ENCODE measurements around the gene TSN. TPM values are rescaled to one million over a fixed set of nuclear protein-coding genes. Genes with fewer than 3 reads are reported as not detected.
"Not testable (repeated sequence)": the region's sequence is repeated elsewhere in the genome, so short reads cannot be mapped to it uniquely, and the experiment has no call there.

The TSN gene
- polyA plus RNA-seq, 1 donor (not counting 4 experiments of a cell fraction or from before 2014, with no cell fraction given): 78.4 TPM

DNA sequence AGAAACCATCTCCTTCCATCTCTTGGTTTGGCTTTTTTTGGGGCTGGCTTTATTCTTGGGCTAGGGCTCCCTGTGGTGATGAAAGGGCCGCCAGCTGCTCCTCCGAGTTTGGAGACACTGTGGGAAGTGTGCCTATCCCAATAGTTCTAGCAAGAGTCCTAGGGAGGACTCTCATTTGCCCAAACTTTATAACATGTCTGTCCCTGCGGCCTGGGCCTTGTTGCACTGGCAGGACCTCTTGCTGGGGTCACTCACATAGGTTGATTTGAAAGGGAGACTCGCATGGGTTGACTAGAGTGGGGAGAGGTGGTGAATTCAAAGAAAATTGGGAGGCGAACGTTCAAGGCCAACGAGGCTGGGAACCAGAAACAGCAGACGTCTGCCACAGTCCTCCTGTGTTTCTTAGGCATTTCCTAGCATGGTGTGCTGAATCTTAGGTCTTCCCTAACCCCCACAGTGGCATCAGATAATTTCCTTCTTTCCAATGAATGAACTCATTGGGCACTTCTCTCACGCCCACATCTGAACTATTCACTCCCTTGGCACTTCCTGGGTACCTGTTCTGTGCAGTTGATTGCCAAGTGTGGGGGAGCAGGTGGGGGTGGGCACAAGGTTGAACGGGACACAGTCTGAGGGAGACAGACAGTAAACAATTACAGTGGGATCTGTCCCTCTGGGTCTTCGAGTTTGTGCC is 45.5 kb upstream of the TSN start:
- Histone ChIP-seq H3K36me3 (ENCODE audit: control insufficient read depth in 2 of 2, extremely low read depth in 1 of 2, insufficient read depth in 2 of 2, low read length in 2 of 2) (no peaks in the 10 kb centered on the region), H2AFZ (ENCODE audit: control insufficient read depth, low read length) (no peak overlapping the region), H3K9me3 (ENCODE audit: control insufficient read depth, low read depth, low read length) (no peaks in the 10 kb centered on the region), H3K9me1 (ENCODE audit: control insufficient read depth, extremely low read depth, insufficient read depth, low read length) (no peaks in the 10 kb centered on the region), H3K9ac (ENCODE audit: control insufficient read depth, extremely low read depth, insufficient read depth, low read length) (no peak overlapping the region), H3K79me2 (ENCODE audit: control insufficient read depth, insufficient read depth, low read length) (no peaks in the 10 kb centered on the region), H3K4me3 (ENCODE audit: control insufficient read depth in 2 of 3, extremely low read depth in 1 of 3, insufficient read depth in 2 of 3, low read depth in 1 of 3, low read length in 3 of 3) (no peak overlapping the region), H4K20me1 (ENCODE audit: control insufficient read depth, extremely low read depth, insufficient read depth, low read length) (no peaks in the 10 kb centered on the region), H3K27ac (ENCODE audit: control insufficient read depth, insufficient read depth, low read length) (no peak overlapping the region), H3K27me3 (ENCODE audit: control insufficient read depth, extremely low read depth, insufficient read depth, low read length) (no peaks in the 10 kb centered on the region), H3K4me2 (ENCODE audit: control insufficient read depth, extremely low read depth, insufficient read depth, low read depth, low read length) (peak overlapping the region; percentile 14), H3K4me1 (ENCODE audit: control insufficient read depth, extremely low read depth, insufficient read depth, low read length) (peaks cover 14% of the 10 kb centered on the region)
- dilution Hi-C loops (cut with MboI; ENCODE audit: extremely low pct_ligation_motif_present, low sequenced_read_pairs): no loop called here
- DNase-seq (ENCODE audit: low read depth, low spot score) (no peak), FAIRE-seq (no peak)
- no peak for TF ChIP-seq EZH2 (IDR thresholded peaks at IDR 0.05; ENCODE audit: low read length)
- TF ChIP-seq, protein P1, sequence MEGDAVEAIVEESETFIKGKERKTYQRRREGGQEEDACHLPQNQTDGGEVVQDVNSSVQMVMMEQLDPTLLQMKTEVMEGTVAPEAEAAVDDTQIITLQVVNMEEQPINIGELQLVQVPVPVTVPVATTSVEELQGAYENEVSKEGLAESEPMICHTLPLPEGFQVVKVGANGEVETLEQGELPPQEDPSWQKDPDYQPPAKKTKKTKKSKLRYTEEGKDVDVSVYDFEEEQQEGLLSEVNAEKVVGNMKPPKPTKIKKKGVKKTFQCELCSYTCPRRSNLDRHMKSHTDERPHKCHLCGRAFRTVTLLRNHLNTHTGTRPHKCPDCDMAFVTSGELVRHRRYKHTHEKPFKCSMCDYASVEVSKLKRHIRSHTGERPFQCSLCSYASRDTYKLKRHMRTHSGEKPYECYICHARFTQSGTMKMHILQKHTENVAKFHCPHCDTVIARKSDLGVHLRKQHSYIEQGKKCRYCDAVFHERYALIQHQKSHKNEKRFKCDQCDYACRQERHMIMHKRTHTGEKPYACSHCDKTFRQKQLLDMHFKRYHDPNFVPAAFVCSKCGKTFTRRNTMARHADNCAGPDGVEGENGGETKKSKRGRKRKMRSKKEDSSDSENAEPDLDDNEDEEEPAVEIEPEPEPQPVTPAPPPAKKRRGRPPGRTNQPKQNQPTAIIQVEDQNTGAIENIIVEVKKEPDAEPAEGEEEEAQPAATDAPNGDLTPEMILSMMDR (optimal IDR thresholded peaks at IDR 0.05 in 1 of 3, IDR thresholded peaks at IDR 0.05 in 1 of 3, conservative IDR thresholded peaks at IDR 0.05 in 1 of 3; ENCODE audit: extremely low read depth in 1 of 3, insufficient read depth in 2 of 3, low read length in 3 of 3): no peak

DNA sequence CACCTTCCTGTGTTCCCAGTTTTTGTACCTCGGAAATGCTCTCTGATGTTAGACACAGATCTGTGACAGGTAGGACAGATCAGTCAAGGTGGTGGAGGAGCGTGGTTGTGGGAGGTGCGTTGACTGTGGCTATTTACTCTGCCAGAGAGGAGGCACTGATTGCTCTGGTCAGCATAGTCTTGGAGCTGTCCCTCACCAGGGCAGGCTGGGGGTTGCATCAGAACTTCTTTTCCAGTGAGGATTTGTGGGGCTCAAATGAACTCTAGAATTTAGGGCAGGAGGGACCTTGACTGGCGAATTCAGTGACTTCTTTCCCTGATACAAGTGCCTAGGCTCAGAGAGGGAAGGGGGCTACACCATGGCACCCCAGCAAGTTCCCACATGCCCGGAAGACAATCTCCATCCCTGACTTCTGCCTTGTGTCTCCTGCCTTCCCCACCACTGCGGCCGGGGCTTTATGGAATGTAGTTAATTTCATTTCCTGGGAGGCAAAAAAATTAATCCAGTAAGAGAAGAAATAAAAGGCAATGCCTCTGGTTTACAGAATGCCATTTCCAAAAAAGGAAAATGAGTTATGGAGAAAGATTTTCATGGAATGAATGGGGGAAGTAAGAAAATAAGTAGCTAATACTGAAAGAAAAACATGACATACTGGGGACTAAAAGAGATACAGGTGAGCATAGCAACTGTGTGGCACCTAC is 44.8 kb upstream of the TSN start:
- peaks cover 14% of the 10 kb centered on the region for H3K4me1 ChIP-seq (ENCODE audit: control insufficient read depth, extremely low read depth, insufficient read depth, low read length)
- H3K27ac ChIP-seq (ENCODE audit: control insufficient read depth, insufficient read depth, low read length): no peak overlapping the region
- no peak overlapping the region for H3K4me3 ChIP-seq (ENCODE audit: control insufficient read depth in 2 of 3, extremely low read depth in 1 of 3, insufficient read depth in 2 of 3, low read depth in 1 of 3, low read length in 3 of 3)
- H3K9ac ChIP-seq (ENCODE audit: control insufficient read depth, extremely low read depth, insufficient read depth, low read length): no peak overlapping the region
- dilution Hi-C loops (cut with MboI; ENCODE audit: extremely low pct_ligation_motif_present, low sequenced_read_pairs): no loop called here
- no peaks in the 10 kb centered on the region for H3K27me3 ChIP-seq (ENCODE audit: control insufficient read depth, extremely low read depth, insufficient read depth, low read length)
- H3K4me2 ChIP-seq (ENCODE audit: control insufficient read depth, extremely low read depth, insufficient read depth, low read depth, low read length): peak overlapping the region; percentile 14
- no peaks in the 10 kb centered on the region for H3K36me3 ChIP-seq (ENCODE audit: control insufficient read depth in 2 of 2, extremely low read depth in 1 of 2, insufficient read depth in 2 of 2, low read length in 2 of 2)
- no peaks in the 10 kb centered on the region for H3K9me1 ChIP-seq (ENCODE audit: control insufficient read depth, extremely low read depth, insufficient read depth, low read length)
- no peaks in the 10 kb centered on the region for H3K79me2 ChIP-seq (ENCODE audit: control insufficient read depth, insufficient read depth, low read length)
- DNase-seq (ENCODE audit: low read depth, low spot score) (no peak), FAIRE-seq (no peak)
- H4K20me1 ChIP-seq (ENCODE audit: control insufficient read depth, extremely low read depth, insufficient read depth, low read length): no peaks in the 10 kb centered on the region
- H2AFZ ChIP-seq (ENCODE audit: control insufficient read depth, low read length): no peak overlapping the region
- no peaks in the 10 kb centered on the region for H3K9me3 ChIP-seq (ENCODE audit: control insufficient read depth, low read depth, low read length)
- TF ChIP-seq, protein P1 (optimal IDR thresholded peaks at IDR 0.05 in 1 of 3, IDR thresholded peaks at IDR 0.05 in 1 of 3, conservative IDR thresholded peaks at IDR 0.05 in 1 of 3; ENCODE audit: extremely low read depth in 1 of 3, insufficient read depth in 2 of 3, low read length in 3 of 3): no peak
- TF ChIP-seq EZH2 (IDR thresholded peaks at IDR 0.05; ENCODE audit: low read length): no peak

DNA sequence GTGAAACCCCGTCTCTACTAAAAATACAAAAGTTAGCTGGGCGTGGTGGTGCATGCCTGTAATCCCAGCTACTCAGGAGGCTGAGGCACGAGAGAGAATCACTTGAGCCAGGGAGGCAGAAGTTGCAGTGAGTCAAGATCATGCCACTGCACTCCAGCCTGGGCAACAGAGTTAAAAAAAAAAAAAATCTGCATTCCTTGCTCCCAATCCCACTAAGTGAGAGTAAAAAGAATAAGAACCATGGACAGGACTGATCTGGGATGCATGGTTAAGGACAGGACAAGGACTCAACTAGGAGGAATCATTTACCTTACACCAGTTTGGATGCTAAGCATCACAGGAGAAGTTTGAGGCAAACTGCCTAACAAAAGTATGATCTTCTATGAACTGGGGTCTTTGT is 44.0 kb upstream of the TSN start:
- H3K4me2 ChIP-seq (ENCODE audit: control insufficient read depth, extremely low read depth, insufficient read depth, low read depth, low read length); H3K9me3 ChIP-seq (ENCODE audit: control insufficient read depth, low read depth, low read length); DNase-seq (ENCODE audit: low read depth, low spot score); H4K20me1 ChIP-seq (ENCODE audit: control insufficient read depth, extremely low read depth, insufficient read depth, low read length); dilution Hi-C loops (cut with MboI; ENCODE audit: extremely low pct_ligation_motif_present, low sequenced_read_pairs); H3K9ac ChIP-seq (ENCODE audit: control insufficient read depth, extremely low read depth, insufficient read depth, low read length); H3K79me2 ChIP-seq (ENCODE audit: control insufficient read depth, insufficient read depth, low read length); FAIRE-seq; H2AFZ ChIP-seq (ENCODE audit: control insufficient read depth, low read length); H3K27ac ChIP-seq (ENCODE audit: control insufficient read depth, insufficient read depth, low read length); H3K36me3 ChIP-seq (ENCODE audit: control insufficient read depth in 2 of 2, extremely low read depth in 1 of 2, insufficient read depth in 2 of 2, low read length in 2 of 2); H3K27me3 ChIP-seq (ENCODE audit: control insufficient read depth, extremely low read depth, insufficient read depth, low read length); H3K4me3 ChIP-seq (ENCODE audit: control insufficient read depth in 2 of 3, extremely low read depth in 1 of 3, insufficient read depth in 2 of 3, low read depth in 1 of 3, low read length in 3 of 3); H3K9me1 ChIP-seq (ENCODE audit: control insufficient read depth, extremely low read depth, insufficient read depth, low read length): not testable (repeated sequence)
- peaks cover 14% of the 10 kb centered on the region for H3K4me1 ChIP-seq (ENCODE audit: control insufficient read depth, extremely low read depth, insufficient read depth, low read length)

All from keratinocyte (primary cell).